ENCODE results near the gene C22orf15. TPM values are rescaled to one million over a fixed set of nuclear protein-coding genes. Genes with fewer than 3 reads are reported as not detected.
"Not testable (repeated sequence)": the region's sequence is repeated elsewhere in the genome, so short reads cannot be mapped to it uniquely, and the experiment has no call there.

C22orf15 gene
- total RNA-seq, 2 experiments from 2014 or later, result 0.49 to 0.84 TPM

DNA sequence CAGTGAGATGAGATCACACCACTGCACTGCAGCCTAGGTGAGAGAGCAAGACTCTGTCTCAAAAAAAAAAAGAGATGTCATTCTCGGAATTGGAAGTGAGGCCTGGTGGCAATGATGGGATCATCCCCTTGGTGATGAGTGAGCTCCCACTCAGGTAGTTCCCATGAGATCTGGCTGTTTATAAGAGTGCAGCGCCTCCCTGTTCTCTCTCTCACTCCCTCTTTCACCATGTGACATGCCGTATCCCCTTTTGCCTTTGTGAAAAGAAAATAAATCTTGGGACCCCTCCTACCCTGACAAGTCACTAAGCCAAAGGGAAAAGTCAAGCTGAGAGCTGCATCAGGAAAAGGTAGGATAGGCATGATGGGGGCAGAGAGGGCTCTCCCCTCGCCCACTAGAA is 40.6 kb upstream of the C22orf15 start:
- CTCF ChIA-PET, result no interaction called here
- peaks cover 6% of the 10 kb centered on the region for H3K4me1 ChIP-seq (ENCODE audit: insufficient read depth, low read length)
- TF ChIP-seq, protein P1, sequence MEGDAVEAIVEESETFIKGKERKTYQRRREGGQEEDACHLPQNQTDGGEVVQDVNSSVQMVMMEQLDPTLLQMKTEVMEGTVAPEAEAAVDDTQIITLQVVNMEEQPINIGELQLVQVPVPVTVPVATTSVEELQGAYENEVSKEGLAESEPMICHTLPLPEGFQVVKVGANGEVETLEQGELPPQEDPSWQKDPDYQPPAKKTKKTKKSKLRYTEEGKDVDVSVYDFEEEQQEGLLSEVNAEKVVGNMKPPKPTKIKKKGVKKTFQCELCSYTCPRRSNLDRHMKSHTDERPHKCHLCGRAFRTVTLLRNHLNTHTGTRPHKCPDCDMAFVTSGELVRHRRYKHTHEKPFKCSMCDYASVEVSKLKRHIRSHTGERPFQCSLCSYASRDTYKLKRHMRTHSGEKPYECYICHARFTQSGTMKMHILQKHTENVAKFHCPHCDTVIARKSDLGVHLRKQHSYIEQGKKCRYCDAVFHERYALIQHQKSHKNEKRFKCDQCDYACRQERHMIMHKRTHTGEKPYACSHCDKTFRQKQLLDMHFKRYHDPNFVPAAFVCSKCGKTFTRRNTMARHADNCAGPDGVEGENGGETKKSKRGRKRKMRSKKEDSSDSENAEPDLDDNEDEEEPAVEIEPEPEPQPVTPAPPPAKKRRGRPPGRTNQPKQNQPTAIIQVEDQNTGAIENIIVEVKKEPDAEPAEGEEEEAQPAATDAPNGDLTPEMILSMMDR (IDR thresholded peaks at IDR 0.05), result no peak

DNA sequence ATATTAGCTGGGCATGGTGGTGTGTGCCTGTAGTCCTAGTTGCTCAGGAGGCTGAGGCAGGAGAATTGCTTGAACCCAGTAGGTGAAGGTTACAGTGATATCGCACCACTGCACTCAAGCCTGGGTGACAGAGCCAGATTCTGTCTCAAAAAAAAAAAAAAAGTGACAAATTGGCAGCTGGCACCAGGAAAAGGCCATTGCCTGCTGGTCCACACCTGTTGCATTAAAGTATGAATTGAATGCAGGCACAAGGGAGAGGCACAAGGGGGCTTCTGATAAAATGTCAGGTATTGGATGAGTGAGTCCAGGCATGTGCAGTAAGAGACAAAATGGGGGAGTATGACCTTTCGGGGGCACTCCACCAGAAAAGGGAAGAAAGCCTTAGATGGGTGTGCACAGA is 40.1 kb upstream of the C22orf15 start:
- H3K36me3 Mint-ChIP-seq (ENCODE audit: low read depth), result no peaks in the 10 kb centered on the region
- TF ChIP-seq, protein P1 (IDR thresholded peaks at IDR 0.05), result no peak
- H3K4me1 Mint-ChIP-seq (ENCODE audit: low read depth), result no peaks in the 10 kb centered on the region
- H3K9me3 Mint-ChIP-seq, result no peaks in the 10 kb centered on the region
- ATAC-seq (ENCODE audit: poor library complexity), result no peak
- ChIA-PET CTCF (no interaction called here), POLR2A (no interaction called here)
- H3K27ac Mint-ChIP-seq, result no peak overlapping the region
- no peaks in the 10 kb centered on the region for H3K36me3 ChIP-seq (ENCODE audit: insufficient read depth, low read length)
- peaks cover under 1% of the 10 kb centered on the region for H3K4me1 ChIP-seq (ENCODE audit: insufficient read depth, low read length)
- no peak overlapping the region for H3K4me3 Mint-ChIP-seq
- intact Hi-C loops (cut with DNase I, micrococcal nuclease), result no loop called here
- H3K27me3 Mint-ChIP-seq, result no peaks in the 10 kb centered on the region
- no peaks in the 10 kb centered on the region for H3K9me3 ChIP-seq (ENCODE audit: control insufficient read depth in 1 of 2, insufficient read depth in 1 of 2, low read length in 2 of 2)
- no peaks in the 10 kb centered on the region for H3K27me3 ChIP-seq (ENCODE audit: control insufficient read depth in 1 of 2, insufficient read depth in 2 of 2, low read length in 2 of 2)
- H3K4me3 ChIP-seq (ENCODE audit: low read length), result no peak overlapping the region
- no peak for DNase-seq
- no peak overlapping the region for H3K27ac ChIP-seq (ENCODE audit: low read depth in 1 of 2, low read length in 2 of 2)

More for the DNA sequence above, 40.6 kb upstream of the C22orf15 start:
- POLR2A ChIA-PET, result no interaction called here
- H3K27ac Mint-ChIP-seq, result no peak overlapping the region
- no peaks in the 10 kb centered on the region for H3K9me3 Mint-ChIP-seq
- H3K4me1 Mint-ChIP-seq (ENCODE audit: low read depth), result peaks cover 3% of the 10 kb centered on the region
- H3K27me3 ChIP-seq (ENCODE audit: control insufficient read depth in 1 of 2, insufficient read depth in 2 of 2, low read length in 2 of 2), result no peaks in the 10 kb centered on the region
- no peaks in the 10 kb centered on the region for H3K36me3 ChIP-seq (ENCODE audit: insufficient read depth, low read length)
- DNase-seq, result no peak
- H3K27me3 Mint-ChIP-seq, result no peaks in the 10 kb centered on the region
- H3K9me3 ChIP-seq (ENCODE audit: control insufficient read depth in 1 of 2, insufficient read depth in 1 of 2, low read length in 2 of 2), result no peaks in the 10 kb centered on the region
- no peak overlapping the region for H3K27ac ChIP-seq (ENCODE audit: low read depth in 1 of 2, low read length in 2 of 2)
- ATAC-seq (ENCODE audit: poor library complexity), result no peak
- no peaks in the 10 kb centered on the region for H3K36me3 Mint-ChIP-seq (ENCODE audit: low read depth)
- no peak overlapping the region for H3K4me3 ChIP-seq (ENCODE audit: low read length)
- no peak overlapping the region for H3K4me3 Mint-ChIP-seq
- intact Hi-C loops (cut with DNase I, micrococcal nuclease), result no loop called here

DNA sequence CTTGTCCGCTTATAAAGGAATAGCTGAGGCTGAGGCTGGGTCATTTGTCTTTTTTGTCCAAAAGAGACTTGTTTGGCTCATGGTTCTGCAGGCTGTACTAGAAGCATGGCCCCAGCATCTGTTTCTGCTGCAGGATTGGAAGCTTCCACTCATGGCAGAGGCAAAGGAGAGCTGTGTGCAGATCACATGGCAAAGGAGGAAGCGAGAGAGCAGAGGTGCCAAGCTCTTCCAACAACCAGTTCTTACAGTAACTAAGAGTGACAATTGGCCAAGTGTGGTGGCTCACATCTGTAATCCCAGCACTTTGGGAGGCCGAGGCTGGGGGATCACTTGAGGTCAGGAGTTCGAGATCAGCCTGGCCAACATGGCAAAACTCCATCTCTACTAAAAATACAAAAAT is 34.7 kb upstream of the C22orf15 start:
- ChIA-PET CTCF (interaction anchor here (0.7 kb wide), 1 partner anchor 1300 kb away, joined by 4 read pairs; no protein-coding TSS in a partner anchor), POLR2A (interaction anchor here (0.6 to 1.0 kb wide), 2 partner anchors 10 to 23 kb away, joined by 3 to 4 read pairs; partner anchors contain the start of gene ZNF70)
- H3K4me3 ChIP-seq (ENCODE audit: low read length); H3K27me3 Mint-ChIP-seq; H3K27ac ChIP-seq (ENCODE audit: low read depth in 1 of 2, low read length in 2 of 2); H3K4me1 Mint-ChIP-seq (ENCODE audit: low read depth); H3K4me1 ChIP-seq (ENCODE audit: insufficient read depth, low read length); intact Hi-C loops (cut with DNase I, micrococcal nuclease); ATAC-seq (ENCODE audit: poor library complexity); H3K27me3 ChIP-seq (ENCODE audit: control insufficient read depth in 1 of 2, insufficient read depth in 2 of 2, low read length in 2 of 2); H3K9me3 Mint-ChIP-seq; H3K27ac Mint-ChIP-seq; H3K36me3 ChIP-seq (ENCODE audit: insufficient read depth, low read length); H3K9me3 ChIP-seq (ENCODE audit: control insufficient read depth in 1 of 2, insufficient read depth in 1 of 2, low read length in 2 of 2); H3K4me3 Mint-ChIP-seq; DNase-seq; H3K36me3 Mint-ChIP-seq (ENCODE audit: low read depth): not testable (repeated sequence)

DNA sequence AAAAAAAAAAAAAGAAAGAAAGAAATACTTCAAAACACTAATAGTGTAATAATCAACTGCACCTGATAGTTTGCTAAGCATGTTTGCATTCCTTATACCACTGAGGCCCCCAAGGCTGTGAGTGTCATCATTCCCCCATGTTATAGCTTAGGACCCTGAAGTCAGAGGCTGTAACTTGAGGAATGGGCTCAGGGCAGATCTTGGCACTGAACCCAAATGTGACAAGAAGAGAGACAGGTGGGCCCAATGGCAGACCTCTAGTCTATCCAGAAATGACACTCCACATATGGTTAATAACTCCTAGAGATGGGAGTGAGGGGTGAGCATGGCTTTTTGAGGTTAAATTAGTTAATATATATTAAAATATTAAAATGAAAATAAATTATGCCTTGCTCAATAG is 25.1 kb upstream of the C22orf15 start:
- Histone ChIP-seq H3K4me1 (ENCODE audit: insufficient read depth, low read length) (no peaks in the 10 kb centered on the region), H3K9me3 (ENCODE audit: control insufficient read depth in 1 of 2, insufficient read depth in 1 of 2, low read length in 2 of 2) (no peaks in the 10 kb centered on the region), H3K27me3 (ENCODE audit: control insufficient read depth in 1 of 2, insufficient read depth in 2 of 2, low read length in 2 of 2) (no peaks in the 10 kb centered on the region), H3K27ac (ENCODE audit: low read depth in 1 of 2, low read length in 2 of 2) (no peak overlapping the region), H3K36me3 (ENCODE audit: insufficient read depth, low read length) (peaks cover under 1% of the 10 kb centered on the region), H3K4me3 (ENCODE audit: low read length) (no peak overlapping the region)
- H3K27ac Mint-ChIP-seq, result no peak overlapping the region
- POLR2A ChIA-PET, result interaction anchor here (0.7 to 1.4 kb wide), 3 partner anchors 10 to 147 kb away, joined by 3 to 4 read pairs (median 3); partner anchors contain the start of gene ZNF70
- H3K27me3 Mint-ChIP-seq, result no peaks in the 10 kb centered on the region
- intact Hi-C loops (cut with DNase I, micrococcal nuclease), result no loop called here
- TF ChIP-seq, protein P1 (IDR thresholded peaks at IDR 0.05), result no peak
- ATAC-seq (ENCODE audit: poor library complexity), result no peak
- H3K36me3 Mint-ChIP-seq (ENCODE audit: low read depth), result peaks cover 9% of the 10 kb centered on the region
- no peaks in the 10 kb centered on the region for H3K4me1 Mint-ChIP-seq (ENCODE audit: low read depth)
- no peak for DNase-seq
- CTCF ChIA-PET, result no interaction called here
- no peaks in the 10 kb centered on the region for H3K9me3 Mint-ChIP-seq
- no peak overlapping the region for H3K4me3 Mint-ChIP-seq
